ENCODE results near the gene OTOGL.
"Not testable (repeated sequence)": the region's sequence is repeated elsewhere in the genome, so short reads cannot be mapped to it uniquely, and the experiment has no call there.

The OTOGL gene

GRCh38 chr12:80190001-80190400 lies 90.7 kb downstream of the OTOGL start:
- no peak for DNase-seq

- DNase-seq, result no peak
Observed at GRCh38 chr12:80192087-80192486, 92.8 kb downstream of the OTOGL start.

DNA sequence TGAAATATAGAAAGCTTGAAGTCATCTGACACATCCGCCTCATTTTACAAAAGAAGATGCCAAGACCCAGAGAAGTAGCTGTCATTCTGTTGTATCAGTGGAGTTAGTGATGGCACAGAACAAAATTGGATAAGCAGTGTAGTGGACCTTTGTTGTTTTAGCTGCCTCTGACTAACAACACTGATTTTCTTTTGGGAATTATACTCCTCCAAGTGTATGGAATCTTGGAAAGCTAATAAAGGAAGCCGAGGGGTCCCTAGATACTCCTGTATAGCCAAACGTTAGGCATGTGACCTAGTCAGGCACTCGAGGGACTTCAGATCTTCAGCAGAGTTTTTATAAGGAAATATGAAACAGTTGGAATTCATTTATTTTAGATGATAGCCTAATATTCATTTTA lies 94.5 kb downstream of the OTOGL start:
- no peak for DNase-seq

GRCh38 chr12:80195074-80195726 lies 95.9 kb downstream of the OTOGL start:
- DNase-seq, result no peak

DNA sequence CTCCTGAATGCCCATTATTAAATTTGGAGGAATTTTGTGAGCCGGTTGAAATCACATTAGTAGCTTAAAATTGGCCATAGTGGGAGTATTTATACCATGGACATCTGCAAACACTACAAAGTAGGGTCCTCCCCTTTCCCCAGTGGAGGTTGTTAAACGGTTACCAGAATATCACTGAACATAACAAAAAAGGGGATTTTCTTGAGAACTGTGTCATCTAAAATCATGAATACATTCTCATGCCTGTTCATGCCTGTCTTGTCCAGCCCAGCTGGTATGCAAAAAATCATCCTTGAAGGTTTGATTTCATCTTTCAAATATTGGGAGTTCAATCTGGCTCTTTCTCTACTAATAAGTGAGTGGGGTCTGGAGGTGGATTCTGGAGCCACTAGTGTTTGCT lies 96.4 kb downstream of the OTOGL start:
- DNase-seq, result no peak

GRCh38 chr12:80196419-80196818 lies 97.1 kb downstream of the OTOGL start:
- DNase-seq, result no peak

- DNase-seq, result no peak
Observed at GRCh38 chr12:80198782-80199337, 99.5 kb downstream of the OTOGL start.

DNA sequence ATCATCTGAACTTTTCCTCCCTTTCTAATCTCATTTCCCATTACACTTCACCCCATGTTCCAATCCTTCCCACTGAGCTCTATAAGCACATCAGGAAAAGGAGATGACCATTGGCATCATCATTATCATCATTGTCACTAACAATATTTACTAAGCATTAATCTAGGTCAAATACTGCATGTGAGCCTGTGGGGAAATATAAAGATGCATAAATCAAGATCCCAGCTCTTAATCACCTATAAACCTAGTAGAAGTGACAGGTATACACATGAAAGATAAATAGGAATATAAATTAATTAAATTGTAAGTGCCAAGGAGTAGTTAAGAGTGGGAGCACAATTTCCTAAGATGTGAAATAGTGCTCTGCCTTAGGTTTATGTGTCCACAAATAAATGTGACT lies 100.6 kb downstream of the OTOGL start:
- no peak for DNase-seq

GRCh38 chr12:80200414-80200813 lies 101.1 kb downstream of the OTOGL start:
- no peak for DNase-seq

DNA sequence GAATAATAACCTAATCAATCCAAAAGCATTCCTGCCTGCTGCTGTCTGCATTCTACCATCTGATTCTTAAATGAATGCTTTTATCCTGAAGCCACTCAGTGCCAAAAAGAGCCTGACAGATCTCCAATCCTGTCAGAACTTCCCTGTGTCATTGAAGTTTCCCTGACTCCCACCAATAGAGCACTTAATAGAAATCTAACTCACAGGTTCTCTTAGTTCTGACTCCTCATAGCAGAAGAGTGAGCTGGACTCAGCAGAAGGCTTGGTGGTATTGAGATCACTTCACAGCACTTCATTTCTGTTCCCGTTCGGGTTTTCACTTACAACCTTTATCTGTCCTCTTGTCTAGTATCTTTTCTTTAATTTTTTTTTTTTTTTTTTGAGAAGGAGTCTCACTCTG lies 102.6 kb downstream of the OTOGL start:
- DNase-seq, result no peak

DNA sequence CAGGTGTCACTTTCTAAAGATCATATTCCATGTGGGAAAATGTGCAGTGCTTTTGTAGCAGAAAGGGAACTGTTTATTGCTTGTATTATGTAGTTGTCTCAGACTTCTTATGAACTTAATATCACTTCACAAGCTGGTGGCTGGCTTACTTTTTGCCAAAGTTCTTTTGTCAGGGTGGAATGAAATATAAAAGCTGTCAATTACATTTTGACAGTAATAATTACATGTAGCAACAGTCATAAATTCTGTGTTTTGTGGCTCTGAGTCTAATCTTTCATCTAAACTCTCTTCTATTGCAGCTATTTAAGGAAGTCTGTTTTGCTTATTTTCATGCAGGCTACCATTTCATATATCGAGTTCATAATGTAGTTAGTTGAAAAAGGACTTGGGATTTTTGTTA lies 106.6 kb downstream of the OTOGL start:
- no peak for DNase-seq

DNA sequence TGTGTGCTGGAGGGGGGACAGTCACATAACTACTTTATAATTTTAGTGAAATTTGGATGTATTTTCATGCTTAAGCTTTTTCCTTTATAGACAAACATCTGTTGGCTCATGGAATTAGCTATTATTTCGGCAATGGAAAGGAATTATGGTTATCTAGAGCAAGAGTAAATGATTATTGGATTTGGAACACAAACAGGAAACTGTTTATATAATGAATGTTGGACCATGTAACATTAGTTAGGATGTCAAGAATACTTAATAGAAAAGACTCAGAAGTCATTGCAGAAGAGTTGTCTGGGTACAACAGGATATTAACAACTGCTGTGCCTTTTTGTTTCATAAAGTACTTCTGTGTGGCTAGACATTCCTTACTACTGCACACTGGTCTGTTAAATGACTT lies 108.7 kb downstream of the OTOGL start:
- no peak for DNase-seq

DNA sequence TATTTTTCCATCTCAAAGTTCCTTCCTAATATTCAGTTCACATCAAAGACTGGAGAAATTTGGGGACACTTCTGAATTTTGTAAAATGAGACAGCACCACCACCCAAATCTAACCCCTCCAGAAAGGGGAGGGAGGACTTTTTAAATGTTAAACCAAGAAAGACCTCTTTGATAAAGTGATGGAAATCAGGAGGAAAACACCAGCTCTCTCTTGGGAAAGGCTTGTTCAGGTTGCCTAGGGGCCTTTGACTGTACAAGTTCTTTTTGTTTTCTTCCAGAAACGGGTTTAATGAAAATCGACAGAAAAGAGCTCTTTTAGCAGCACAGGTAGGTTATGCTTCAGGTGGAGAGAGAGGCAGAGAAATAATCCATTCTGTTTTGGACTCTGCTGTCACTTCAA lies 112.3 kb downstream of the OTOGL start:
- no peak for DNase-seq

DNA sequence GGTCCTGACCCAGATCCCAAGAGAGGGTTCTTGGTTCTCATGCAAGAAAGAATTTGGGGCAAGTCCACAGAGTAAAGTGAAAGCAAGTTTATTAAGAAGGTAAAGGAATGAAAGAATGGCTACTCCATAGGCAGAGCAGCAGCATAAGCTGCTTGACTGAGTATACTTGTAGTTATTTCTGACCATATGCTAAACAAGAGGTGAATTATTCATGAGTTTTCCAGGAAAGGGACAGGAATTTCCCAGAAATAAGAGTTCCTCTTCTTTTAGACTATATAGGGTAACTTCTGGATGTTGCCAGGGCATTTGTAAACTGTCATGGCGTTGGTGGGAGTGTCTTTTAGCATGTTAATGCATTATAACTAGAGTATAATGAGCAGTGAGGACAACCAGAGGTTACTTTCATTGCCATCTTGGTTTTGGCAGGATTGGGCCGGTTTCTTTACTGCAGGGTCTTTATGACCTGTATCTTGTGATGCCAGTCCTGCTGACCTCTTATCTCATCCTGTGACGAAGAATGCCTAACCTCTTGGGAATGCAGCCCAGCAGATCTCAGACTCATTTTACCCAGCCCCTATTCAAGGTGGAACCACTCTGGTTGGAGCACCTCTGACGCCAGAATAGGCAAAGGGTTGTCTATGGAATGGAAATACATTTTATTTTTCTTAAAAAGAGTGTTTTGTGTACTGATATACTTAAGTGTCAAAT lies 113.8 kb downstream of the OTOGL start:
- no peak for DNase-seq

- DNase-seq, result no peak
Observed at GRCh38 chr12:80213871-80214270, 114.5 kb downstream of the OTOGL start.

DNA sequence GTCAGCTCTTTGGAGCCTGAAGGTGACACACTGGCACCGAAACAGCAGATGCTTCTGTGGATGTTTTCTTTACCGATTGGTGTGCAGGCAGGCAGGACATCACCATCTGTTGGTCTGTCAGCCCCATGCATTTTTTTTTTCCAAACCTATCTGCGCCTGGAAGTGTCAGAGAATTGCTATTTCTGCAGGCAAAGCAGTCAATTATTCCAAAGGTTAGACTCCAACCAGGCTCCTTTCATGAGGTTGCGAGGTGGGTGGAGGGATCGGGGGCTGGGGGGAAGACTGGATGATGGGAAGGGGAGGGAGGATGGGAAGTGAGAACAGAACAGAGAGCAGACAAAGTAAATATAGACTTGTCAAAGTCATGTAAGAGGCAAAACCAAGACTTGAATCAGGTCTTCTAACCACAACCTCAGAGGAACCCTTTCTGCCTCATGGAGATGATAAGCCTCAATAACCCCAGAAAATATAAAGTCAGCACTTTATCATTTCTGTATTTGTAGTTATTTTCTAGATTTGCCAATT lies 117.7 kb downstream of the OTOGL start:
- DNase-seq, result no peak

- not testable (repeated sequence) for DNase-seq
Observed at GRCh38 chr12:80218925-80219324, 119.6 kb downstream of the OTOGL start.

DNA sequence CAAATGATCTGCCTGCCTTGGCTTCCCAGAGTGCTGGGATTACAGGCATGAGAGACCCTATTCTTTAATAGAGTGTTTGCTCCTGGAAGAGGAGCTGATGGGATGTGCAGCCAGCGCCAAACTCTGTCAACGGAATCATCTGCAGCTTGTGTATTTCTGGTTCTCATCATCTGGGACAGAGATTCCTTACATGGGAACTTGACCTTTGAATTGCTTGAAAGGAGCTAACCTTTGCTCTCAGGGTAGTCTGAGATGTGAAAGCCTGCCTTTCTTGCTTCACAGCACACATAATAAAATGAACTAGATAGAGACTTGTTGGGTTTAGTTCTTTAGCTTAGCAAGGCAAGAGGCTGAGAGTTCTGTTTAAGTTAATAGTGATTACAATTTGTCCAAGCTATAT lies 120.0 kb downstream of the OTOGL start:
- no peak for DNase-seq

- DNase-seq, result no peak
Observed at GRCh38 chr12:80222261-80222660, 122.9 kb downstream of the OTOGL start.

DNA sequence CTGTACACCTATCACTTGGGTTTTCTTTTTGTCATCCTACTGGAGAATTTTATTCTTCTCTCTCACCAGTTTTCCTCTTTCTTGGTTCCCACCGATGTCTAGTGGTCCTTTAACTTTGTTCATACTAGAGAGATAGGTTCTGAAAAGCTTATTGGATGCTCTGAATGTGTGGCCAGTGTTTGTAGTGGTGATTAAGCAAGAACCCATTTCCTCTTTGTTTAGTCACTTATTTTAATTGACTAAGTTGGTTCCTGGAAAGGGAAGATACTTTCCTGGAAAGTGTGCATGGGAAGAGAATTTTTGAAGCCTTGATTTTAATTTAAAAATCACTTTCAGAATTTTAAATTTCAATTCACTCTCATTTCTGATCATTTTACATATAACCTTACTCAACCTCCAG lies 127.2 kb downstream of the OTOGL start:
- DNase-seq, result no peak

GRCh38 chr12:80227904-80228303 lies 128.6 kb downstream of the OTOGL start:
- DNase-seq, result not testable (repeated sequence)

DNA sequence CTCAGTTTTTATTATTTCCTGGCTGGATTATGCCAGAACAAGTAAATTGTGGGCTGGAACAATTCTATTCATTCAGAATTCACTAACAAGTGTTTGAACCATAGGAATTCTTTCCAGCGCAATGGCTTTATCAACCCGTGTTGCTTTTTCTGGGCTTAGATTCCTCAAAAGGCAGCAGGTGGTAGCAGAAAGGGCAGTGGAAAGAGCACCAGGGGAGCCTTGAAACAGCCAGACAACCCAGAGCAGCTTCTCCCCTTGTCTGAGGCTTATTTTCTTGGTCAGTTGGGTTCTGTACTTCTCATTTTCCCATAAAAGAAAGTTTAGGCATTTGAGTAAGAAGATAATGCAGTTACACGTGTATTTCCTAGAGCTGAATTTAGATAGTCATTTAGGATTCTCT lies 130.7 kb downstream of the OTOGL start:
- DNase-seq, result no peak

GRCh38 chr12:80232837-80233236 lies 133.5 kb downstream of the OTOGL start:
- no peak for DNase-seq

DNA sequence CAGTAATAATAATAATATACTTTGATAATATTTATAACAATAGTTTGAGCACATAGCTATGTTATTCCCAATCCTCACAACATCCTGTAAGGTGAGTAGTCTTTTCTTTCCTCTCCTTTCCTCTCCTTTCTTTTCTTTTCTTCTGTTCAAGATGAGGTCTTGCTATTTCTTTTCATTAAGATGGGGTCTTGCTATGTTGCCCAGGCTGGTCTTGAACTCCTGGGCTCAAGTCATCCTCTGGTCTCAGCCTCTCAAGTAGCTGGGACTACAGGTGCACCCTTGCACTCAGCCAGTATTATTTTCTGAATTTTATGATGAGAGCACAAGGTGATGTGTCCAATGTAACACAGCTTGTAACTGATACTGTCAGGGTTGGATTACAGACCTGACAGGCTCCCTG lies 134.6 kb downstream of the OTOGL start:
- DNase-seq, result no peak

All from NCI-H187 (cell line).